Measurements from ENCODE around the gene NOL7. TPM values are rescaled to one million over a fixed set of nuclear protein-coding genes. Genes with fewer than 3 reads are reported as not detected.

The NOL7 gene
- total RNA-seq, 4 donors from 2014 or later: 44.9 to 69.0 (median 63.8) TPM

DNA sequence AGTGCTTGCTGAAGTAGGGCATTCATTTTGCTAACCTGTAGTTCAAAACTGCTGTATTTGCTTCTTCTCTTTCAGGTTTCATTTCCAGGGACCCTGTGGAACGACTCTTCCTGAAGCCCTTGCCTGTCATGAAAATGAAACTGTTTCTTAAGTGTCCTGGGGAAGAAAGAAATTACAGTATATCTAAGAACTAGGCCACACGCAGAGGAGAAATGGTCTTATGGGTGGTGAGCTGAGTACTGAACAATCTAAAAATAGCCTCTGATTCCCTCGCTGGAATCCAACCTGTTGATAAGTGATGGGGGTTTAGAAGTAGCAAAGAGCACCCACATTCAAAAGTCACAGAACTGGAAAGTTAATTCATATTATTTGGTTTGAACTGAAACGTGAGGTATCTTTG, 3.4 kb upstream of the NOL7 start:
- in situ Hi-C loops (cut with MboI; ENCODE audit: low sequenced_read_pairs in 4 of 4) (loop anchor here in 3 of 4 donors (10.0 to 25.0 kb wide), 3 partner anchors 93 to 153 kb away; partner anchors contain the start of gene RANBP9 (in 1 of the 3)), intact Hi-C loops (cut with DNase I; ENCODE audit: low total_unique reads) (no loop called here)
- no peak for ATAC-seq
- Histone ChIP-seq H3K27ac (peak overlapping the region; percentile 65 to 75 (median 68)), H3K27me3 (no peaks in the 10 kb centered on the region), H3K9me3 (no peaks in the 10 kb centered on the region), H3K4me3 (no peak overlapping the region), H3K4me1 (peaks cover 21 to 28% of the 10 kb centered on the region in 2 donors), H3K36me3 (peaks cover 0 to 19% of the 10 kb centered on the region in 2 donors)
- TF ChIP-seq, protein P1, sequence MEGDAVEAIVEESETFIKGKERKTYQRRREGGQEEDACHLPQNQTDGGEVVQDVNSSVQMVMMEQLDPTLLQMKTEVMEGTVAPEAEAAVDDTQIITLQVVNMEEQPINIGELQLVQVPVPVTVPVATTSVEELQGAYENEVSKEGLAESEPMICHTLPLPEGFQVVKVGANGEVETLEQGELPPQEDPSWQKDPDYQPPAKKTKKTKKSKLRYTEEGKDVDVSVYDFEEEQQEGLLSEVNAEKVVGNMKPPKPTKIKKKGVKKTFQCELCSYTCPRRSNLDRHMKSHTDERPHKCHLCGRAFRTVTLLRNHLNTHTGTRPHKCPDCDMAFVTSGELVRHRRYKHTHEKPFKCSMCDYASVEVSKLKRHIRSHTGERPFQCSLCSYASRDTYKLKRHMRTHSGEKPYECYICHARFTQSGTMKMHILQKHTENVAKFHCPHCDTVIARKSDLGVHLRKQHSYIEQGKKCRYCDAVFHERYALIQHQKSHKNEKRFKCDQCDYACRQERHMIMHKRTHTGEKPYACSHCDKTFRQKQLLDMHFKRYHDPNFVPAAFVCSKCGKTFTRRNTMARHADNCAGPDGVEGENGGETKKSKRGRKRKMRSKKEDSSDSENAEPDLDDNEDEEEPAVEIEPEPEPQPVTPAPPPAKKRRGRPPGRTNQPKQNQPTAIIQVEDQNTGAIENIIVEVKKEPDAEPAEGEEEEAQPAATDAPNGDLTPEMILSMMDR (IDR thresholded peaks at IDR 0.05 in 4 of 5, conservative IDR thresholded peaks at IDR 0.05 in 1 of 5): no peak
- no peak for TF ChIP-seq POLR2A (IDR thresholded peaks at IDR 0.05)
- no peak for DNase-seq

DNA sequence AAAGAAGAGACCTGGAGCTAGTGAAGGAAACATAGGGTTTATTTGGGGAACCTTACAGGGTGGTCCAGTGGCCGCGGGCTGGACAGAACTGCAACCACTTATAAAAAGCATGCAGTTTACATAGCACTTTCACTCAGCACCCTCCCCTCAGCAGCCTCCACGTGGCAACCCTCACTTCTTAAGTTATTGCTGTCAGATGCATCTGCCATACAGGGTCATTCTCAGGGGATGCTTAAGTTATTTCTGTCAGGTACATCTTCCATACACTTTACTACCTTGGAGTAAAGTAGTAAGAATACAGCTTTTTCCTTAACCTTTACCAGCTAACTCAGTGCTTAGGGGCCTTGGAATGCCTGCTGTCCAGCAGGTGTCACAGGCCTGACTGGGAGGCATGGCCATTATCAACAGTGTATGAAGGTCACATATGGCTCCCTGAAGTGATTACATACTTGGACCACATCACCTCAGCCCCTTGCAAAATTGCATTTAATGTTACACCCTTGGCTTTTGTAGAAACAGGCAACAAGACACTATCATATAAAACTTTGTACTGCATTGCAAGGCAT, 2.0 kb upstream of the NOL7 start:
- in situ Hi-C loops (cut with MboI; ENCODE audit: low sequenced_read_pairs in 4 of 4): loop anchor here in 3 of 4 donors (10.0 to 25.0 kb wide), 3 partner anchors 92 to 152 kb away; partner anchors contain the start of gene RANBP9 (in 1 of the 3)
- Histone ChIP-seq H3K27ac (no peak overlapping the region), H3K36me3 (peaks cover 0 to 21% of the 10 kb centered on the region in 2 donors), H3K4me1 (peaks cover 21 to 34% of the 10 kb centered on the region in 2 donors), H3K9me3 (no peaks in the 10 kb centered on the region), H3K27me3 (no peaks in the 10 kb centered on the region), H3K4me3 (no peak overlapping the region)
- intact Hi-C loops (cut with DNase I; ENCODE audit: low total_unique reads): loop anchor here (1.0 kb wide), 1 partner anchor 288 kb away; no protein-coding TSS in a partner anchor
- no peak for TF ChIP-seq POLR2A (IDR thresholded peaks at IDR 0.05)
- TF ChIP-seq, protein P1 (IDR thresholded peaks at IDR 0.05 in 4 of 5, conservative IDR thresholded peaks at IDR 0.05 in 1 of 5): no peak
- DNase-seq (no peak), ATAC-seq (no peak)

DNA sequence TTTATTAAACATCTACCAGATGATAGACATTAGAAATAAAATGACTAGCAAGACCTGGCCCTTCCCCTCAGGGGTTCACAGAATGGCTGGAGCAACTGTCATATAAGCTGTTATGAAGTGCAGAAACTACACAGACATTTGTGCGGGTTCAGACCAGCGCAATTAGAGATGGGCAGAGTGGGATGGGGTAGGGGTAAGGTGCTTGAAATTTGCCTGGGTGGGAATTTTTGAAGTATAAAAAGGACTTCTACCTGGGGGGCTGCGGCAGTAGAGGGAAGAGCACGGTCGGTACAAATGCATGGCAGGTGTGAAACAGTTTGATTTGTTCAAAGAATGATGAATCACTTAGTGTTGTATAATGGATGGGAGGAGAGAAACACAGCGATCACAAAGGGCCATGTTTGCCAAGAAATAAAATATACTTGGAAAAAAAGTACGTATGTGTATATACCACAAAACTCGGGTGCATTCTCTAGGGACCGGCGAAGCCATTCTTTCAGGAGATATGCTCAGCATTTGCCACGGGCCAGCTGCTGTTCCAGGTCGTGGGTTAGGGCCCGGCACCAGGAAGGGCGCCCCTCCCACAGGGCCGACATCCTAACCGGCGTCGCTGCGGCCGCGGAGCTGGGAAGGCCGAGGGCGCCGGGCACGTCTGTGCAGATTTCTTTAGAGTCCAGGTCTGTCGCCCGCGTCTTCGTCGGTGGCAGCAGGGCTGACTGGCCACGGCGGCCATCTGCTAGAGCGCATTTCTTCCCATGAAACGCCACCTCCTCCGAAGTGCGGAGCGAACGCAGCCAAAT, 809 bp upstream of the NOL7 start:
- peak; percentile 14 to 48 for DNase-seq
- H3K4me3 ChIP-seq: peak overlapping the region; percentile 68 to 95 (median 78)
- no peak for TF ChIP-seq POLR2A (IDR thresholded peaks at IDR 0.05)
- TF ChIP-seq, protein P1 (IDR thresholded peaks at IDR 0.05 in 4 of 5, conservative IDR thresholded peaks at IDR 0.05 in 1 of 5): no peak
- H3K4me1 ChIP-seq: peaks cover 21 to 34% of the 10 kb centered on the region in 2 donors
- in situ Hi-C loops (cut with MboI; ENCODE audit: low sequenced_read_pairs in 4 of 4) (loop anchor here in 3 of 4 donors (10.0 to 25.0 kb wide), 3 partner anchors 90 to 150 kb away; partner anchors contain the start of gene RANBP9 (in 1 of the 3)), intact Hi-C loops (cut with DNase I; ENCODE audit: low total_unique reads) (no loop called here)
- peak overlapping the region; percentile 84 to 91 (median 88) for H3K27ac ChIP-seq
- ATAC-seq: peak; percentile 19 to 31
- H3K36me3 ChIP-seq: peaks cover 0 to 31% of the 10 kb centered on the region in 2 donors
- H3K27me3 ChIP-seq: no peaks in the 10 kb centered on the region
- no peaks in the 10 kb centered on the region for H3K9me3 ChIP-seq

DNA sequence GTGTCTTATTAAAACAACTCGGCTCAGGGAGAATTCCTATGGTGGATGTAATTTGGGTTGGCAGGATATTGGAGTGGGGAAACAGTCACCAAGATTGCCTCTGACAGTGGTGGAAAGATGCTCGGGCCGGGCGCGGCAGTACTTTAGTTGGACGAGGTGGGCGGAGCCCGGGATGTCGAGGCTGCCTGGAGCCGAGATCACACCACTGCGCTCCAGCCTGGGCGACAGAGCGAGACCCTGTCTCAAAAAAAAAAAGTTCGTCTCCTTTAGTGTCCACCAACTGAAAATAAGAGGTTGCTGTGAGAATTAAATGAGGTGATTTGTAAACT, 621 bp downstream of the NOL7 start:
- peaks cover 0 to 45% of the 10 kb centered on the region in 2 donors for H3K36me3 ChIP-seq
- peaks cover 21 to 34% of the 10 kb centered on the region in 2 donors for H3K4me1 ChIP-seq
- ATAC-seq (peak; percentile 40 to 42), DNase-seq (peak; percentile 17 to 38)
- no peaks in the 10 kb centered on the region for H3K9me3 ChIP-seq
- H3K4me3 ChIP-seq: peak overlapping the region; percentile 68 to 95 (median 78)
- intact Hi-C loops (cut with DNase I; ENCODE audit: low total_unique reads): loop anchor here (1.0 kb wide), 6 partner anchors 41 to 287 kb away; partner anchors contain the start of genes GFOD1, MCUR1, RANBP9 and SIRT5
- H3K27me3 ChIP-seq: no peaks in the 10 kb centered on the region
- no peak for TF ChIP-seq POLR2A (IDR thresholded peaks at IDR 0.05)
- TF ChIP-seq, protein P1 (IDR thresholded peaks at IDR 0.05 in 4 of 5, conservative IDR thresholded peaks at IDR 0.05 in 1 of 5): no peak
- H3K27ac ChIP-seq: peak overlapping the region; percentile 84 to 91 (median 88)
- in situ Hi-C loops (cut with MboI; ENCODE audit: low sequenced_read_pairs in 4 of 4): loop anchor here in 3 of 4 donors (10.0 to 25.0 kb wide), 3 partner anchors 89 to 149 kb away; partner anchors contain the start of gene RANBP9 (in 1 of the 3)

Data from gastrocnemius medialis (tissue), 4 donors.